Suprapubic skin (tissue), 4 donors: ENCODE data around the gene TUBGCP5. TPM values are rescaled to one million over a fixed set of nuclear protein-coding genes. Genes with fewer than 3 reads are reported as not detected.

Source experiments
- DNase-seq, 2 donors: peaks; one replicate each; pipeline ENCODE4 v3.0.0-alpha.2; 2019; ENCODE audit warnings: low spot score in 2 of 2
- H3K27ac ChIP-seq: fragments of 200-600 bp; sonication (generic); one replicate; pipeline ENCODE4 v1.5.1; 2019
- H3K27me3 ChIP-seq: fragments of 200-600 bp; sonication (generic); one replicate; pipeline ENCODE4 v1.5.1; 2019
- H3K36me3 ChIP-seq: fragments of 200-600 bp; sonication (generic); one replicate; pipeline ENCODE4 v1.5.1; 2019
- H3K4me1 ChIP-seq: fragments of 200-600 bp; sonication (generic); one replicate; pipeline ENCODE4 v1.5.1; 2019
- H3K4me3 ChIP-seq: fragments of 200-600 bp; sonication (generic); one replicate; pipeline ENCODE4 v1.5.1; 2019; ENCODE audit warnings: mild to moderate bottlenecking
- H3K9me3 ChIP-seq: fragments of 200-600 bp; sonication (generic); one replicate; pipeline ENCODE4 v1.5.1; 2019
- CTCF ChIP-seq, 2 donors: fragments of 200-600 bp in 1 of 2; fragments of 450-650 bp in 1 of 2; sonication (generic) in 1 of 2; IDR thresholded peaks; one replicate each; pipeline ENCODE4 v1.5.1; 2016 to 2019; ENCODE audit warnings: antibody characterized with exemption in 2 of 2, mild to moderate bottlenecking in 1 of 2, moderate library complexity in 1 of 2
- EP300 ChIP-seq: sonication (generic); formaldehyde crosslinking; IDR thresholded peaks from one replicate; pipeline ENCODE4 v1.6.1; 2017; ENCODE audit warnings: antibody characterized with exemption
- POLR2A ChIP-seq, 2 donors: fragments of 450-650 bp; IDR thresholded peaks; one replicate each; pipeline ENCODE4 v1.6.1; 2017; ENCODE audit warnings: antibody characterized with exemption in 2 of 2, mild to moderate bottlenecking in 2 of 2, moderate library complexity in 2 of 2
- POLR2AphosphoS5 ChIP-seq, 3 donors: sonication (generic); formaldehyde crosslinking; IDR thresholded peaks; one replicate each; pipeline ENCODE4 v1.6.1; 2017; ENCODE audit warnings: antibody characterized with exemption in 3 of 3
- WGBS: methylation state at CpG from one replicate; pipeline ENCODE4 v1.1.5; 2018; 5-methylcytosine and 5-hydroxymethylcytosine counted together
- total RNA-seq, 4 donors: library from RNA; depleted of rRNA; stranded (reverse); fragments of >200 nt; gene quantifications; one replicate each; pipeline ENCODE4 v1.1.0, GENCODE V29; 2016

TUBGCP5 gene
- total RNA-seq, 4 donors from 2014 or later, result 10.7 to 39.2 (median 18.2) TPM

- Histone ChIP-seq H3K4me3 (no peak overlapping the region), H3K4me1 (peaks cover 48% of the 10 kb centered on the region), H3K36me3 (peaks cover 4% of the 10 kb centered on the region), H3K9me3 (no peaks in the 10 kb centered on the region), H3K27ac (no peak overlapping the region), H3K27me3 (no peaks in the 10 kb centered on the region)
- DNase-seq, result peak in 1 of 2 donors; percentile 60
- WGBS, result 39% methylated on average over 12 of the region's 12 CpGs
- TF ChIP-seq EP300 (no peak), CTCF (IDR thresholded peaks at IDR 0.05) (no peak), POLR2A (IDR thresholded peaks at IDR 0.05) (no peak), POLR2AphosphoS5 (IDR thresholded peaks at IDR 0.05) (no peak)
Measured at GRCh38 chr15:22963641-22964040, 75.7 kb downstream of the TUBGCP5 start.

- TF ChIP-seq POLR2A (IDR thresholded peaks at IDR 0.05) (no peak), CTCF (IDR thresholded peaks at IDR 0.05) (no peak), POLR2AphosphoS5 (IDR thresholded peaks at IDR 0.05) (no peak), EP300 (no peak)
- no peaks in the 10 kb centered on the region for H3K9me3 ChIP-seq
- no peaks in the 10 kb centered on the region for H3K27me3 ChIP-seq
- H3K36me3 ChIP-seq, result peaks cover 4% of the 10 kb centered on the region
- 96% methylated on average over 12 of the region's 12 CpGs for WGBS
- H3K4me1 ChIP-seq, result peaks cover 43% of the 10 kb centered on the region
- H3K4me3 ChIP-seq, result no peak overlapping the region
- no peak overlapping the region for H3K27ac ChIP-seq
- peak in 1 of 2 donors; percentile 36 for DNase-seq
Measured at GRCh38 chr15:22962611-22963010, 76.8 kb downstream of the TUBGCP5 start.

- H3K4me1 ChIP-seq, result peaks cover 43% of the 10 kb centered on the region
- H3K27me3 ChIP-seq, result no peaks in the 10 kb centered on the region
- H3K9me3 ChIP-seq, result no peaks in the 10 kb centered on the region
- WGBS, result 25% methylated on average over 1 of the region's 1 CpG
- DNase-seq, result peak in 1 of 2 donors; percentile 7
- H3K4me3 ChIP-seq, result no peak overlapping the region
- H3K36me3 ChIP-seq, result peaks cover 4% of the 10 kb centered on the region
- TF ChIP-seq CTCF (IDR thresholded peaks at IDR 0.05) (no peak), POLR2AphosphoS5 (IDR thresholded peaks at IDR 0.05) (no peak), EP300 (no peak), POLR2A (IDR thresholded peaks at IDR 0.05) (no peak)
- no peak overlapping the region for H3K27ac ChIP-seq
Measured at GRCh38 chr15:22961762-22962161, 77.6 kb downstream of the TUBGCP5 start.

- TF ChIP-seq POLR2A (IDR thresholded peaks at IDR 0.05), result no peak
- TF ChIP-seq CTCF (IDR thresholded peaks at IDR 0.05), result no peak
- TF ChIP-seq EP300, result no peak
- TF ChIP-seq POLR2AphosphoS5 (IDR thresholded peaks at IDR 0.05), result no peak
- 79% methylated on average over 8 of the region's 8 CpGs for WGBS
- DNase-seq, result peak in 1 of 2 donors; percentile 33
- H3K9me3 ChIP-seq, result no peaks in the 10 kb centered on the region
- no peaks in the 10 kb centered on the region for H3K36me3 ChIP-seq
- H3K27ac ChIP-seq, result no peak overlapping the region
- peaks cover 54% of the 10 kb centered on the region for H3K4me1 ChIP-seq
- H3K27me3 ChIP-seq, result no peaks in the 10 kb centered on the region
- no peak overlapping the region for H3K4me3 ChIP-seq
Measured at GRCh38 chr15:22960556-22960955, 78.8 kb downstream of the TUBGCP5 start.

- H3K27ac ChIP-seq, result no peak overlapping the region
- TF ChIP-seq POLR2AphosphoS5 (IDR thresholded peaks at IDR 0.05) (no peak), EP300 (no peak), CTCF (IDR thresholded peaks at IDR 0.05) (no peak), POLR2A (IDR thresholded peaks at IDR 0.05) (no peak)
- H3K9me3 ChIP-seq, result no peaks in the 10 kb centered on the region
- H3K4me1 ChIP-seq, result peaks cover 59% of the 10 kb centered on the region
- 95% methylated on average over 7 of the region's 11 CpGs for whole genome bisulfite sequencing
- peak in 1 of 2 donors; percentile 45 for DNase-seq
- no peak overlapping the region for H3K4me3 ChIP-seq
- no peaks in the 10 kb centered on the region for H3K36me3 ChIP-seq
- H3K27me3 ChIP-seq, result no peaks in the 10 kb centered on the region
Measured at GRCh38 chr15:22960126-22960525, 79.2 kb downstream of the TUBGCP5 start.
